ENCODE results near the gene TCIRG1.

DNA sequence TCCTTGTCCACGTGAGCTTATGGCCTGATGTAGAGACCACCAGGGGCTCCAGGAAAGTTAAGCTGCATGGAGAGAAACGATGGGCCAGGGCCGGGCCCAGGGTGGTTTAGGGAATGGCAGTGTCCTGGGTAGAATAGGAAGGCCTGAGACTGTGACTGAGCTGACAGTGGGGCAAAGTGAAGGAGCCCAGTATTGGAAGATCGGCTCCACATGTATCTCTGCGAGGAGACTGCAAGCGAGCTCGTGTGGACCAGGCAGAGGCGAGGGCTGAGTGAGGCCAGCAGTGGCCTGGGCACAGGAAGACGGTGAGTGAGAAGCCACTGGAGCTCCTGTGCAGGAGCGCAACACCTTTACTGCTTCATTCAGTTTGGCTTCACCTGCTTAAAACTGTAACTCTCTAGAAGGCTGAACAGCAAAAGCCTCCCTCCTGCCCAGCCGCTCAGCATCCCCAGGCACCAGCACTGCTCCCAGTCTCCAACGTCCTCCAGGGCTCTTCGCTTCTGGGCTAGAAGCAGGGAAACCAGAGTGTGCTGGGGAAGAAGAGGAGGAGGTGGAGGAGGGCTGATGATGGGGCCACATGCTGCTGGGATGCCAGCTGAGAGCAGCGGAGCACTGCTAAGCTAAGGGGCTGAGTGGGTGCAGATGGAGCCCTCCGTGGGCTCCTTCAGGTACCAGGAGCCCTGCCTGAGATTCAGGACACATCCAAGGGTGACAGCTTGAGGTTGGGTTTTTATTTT, 13.5 kb downstream of the TCIRG1 start:
- TF ChIP-seq, protein P1, sequence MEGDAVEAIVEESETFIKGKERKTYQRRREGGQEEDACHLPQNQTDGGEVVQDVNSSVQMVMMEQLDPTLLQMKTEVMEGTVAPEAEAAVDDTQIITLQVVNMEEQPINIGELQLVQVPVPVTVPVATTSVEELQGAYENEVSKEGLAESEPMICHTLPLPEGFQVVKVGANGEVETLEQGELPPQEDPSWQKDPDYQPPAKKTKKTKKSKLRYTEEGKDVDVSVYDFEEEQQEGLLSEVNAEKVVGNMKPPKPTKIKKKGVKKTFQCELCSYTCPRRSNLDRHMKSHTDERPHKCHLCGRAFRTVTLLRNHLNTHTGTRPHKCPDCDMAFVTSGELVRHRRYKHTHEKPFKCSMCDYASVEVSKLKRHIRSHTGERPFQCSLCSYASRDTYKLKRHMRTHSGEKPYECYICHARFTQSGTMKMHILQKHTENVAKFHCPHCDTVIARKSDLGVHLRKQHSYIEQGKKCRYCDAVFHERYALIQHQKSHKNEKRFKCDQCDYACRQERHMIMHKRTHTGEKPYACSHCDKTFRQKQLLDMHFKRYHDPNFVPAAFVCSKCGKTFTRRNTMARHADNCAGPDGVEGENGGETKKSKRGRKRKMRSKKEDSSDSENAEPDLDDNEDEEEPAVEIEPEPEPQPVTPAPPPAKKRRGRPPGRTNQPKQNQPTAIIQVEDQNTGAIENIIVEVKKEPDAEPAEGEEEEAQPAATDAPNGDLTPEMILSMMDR (conservative IDR thresholded peaks at IDR 0.05; ENCODE audit: low read length) = no peak
- TF ChIP-seq EZH2phosphoT487 (IDR thresholded peaks at IDR 0.05; ENCODE audit: borderline replicate concordance) = no peak
